ENCODE data around the gene FBXL5.

DNA sequence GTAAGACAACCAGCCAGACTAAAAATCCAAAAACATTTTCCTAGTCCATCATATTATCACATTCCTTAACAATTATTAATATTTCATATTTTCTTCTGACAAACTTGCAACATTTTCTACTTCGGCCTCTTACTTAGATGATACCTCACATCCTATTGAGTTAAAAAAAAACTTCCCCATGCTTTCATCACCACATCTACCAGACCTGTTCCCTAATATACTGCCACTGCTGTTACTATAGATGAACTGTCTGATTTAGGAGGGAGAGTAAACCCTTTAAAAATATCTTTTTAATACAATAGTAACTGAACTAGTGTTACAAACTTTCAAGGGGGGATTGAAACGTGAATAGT is 28.0 kb upstream of the FBXL5 start:
- TF ChIP-seq CTCF (IDR thresholded peaks at IDR 0.05; ENCODE audit: insufficient read depth, low read depth, low read length) (no peak), EZH2 (IDR thresholded peaks at IDR 0.05; ENCODE audit: insufficient read depth, low read length) (no peak)

All from astrocyte (in vitro differentiated cells and primary cell).